Stimulated activated CD8-positive, alpha-beta memory T cell treated with anti-CD3 and anti-CD28 coated beads, Interleukin-4, amount 100 ng/mL, for 1 hour (primary cell): ENCODE data around the gene ME3.
"Not testable (repeated sequence)": the region's sequence is repeated elsewhere in the genome, so short reads cannot be mapped to it uniquely, and the experiment has no call there.

ENCODE experiments used
- DNase-seq, 2 donors: peaks; one replicate each; pipeline ENCODE4 v3.0.0-alpha.2; 2020; ENCODE audit warnings: low read depth in 2 of 2, low spot score in 1 of 2

The ME3 gene

GRCh38 chr11:86623736-86624135 lies 48.7 kb downstream of the ME3 start:
- DNase-seq = no peak

GRCh38 chr11:86623041-86623621 lies 49.3 kb downstream of the ME3 start:
- DNase-seq = no peak

GRCh38 chr11:86621854-86622253 lies 50.6 kb downstream of the ME3 start:
- DNase-seq = no peak

GRCh38 chr11:86620891-86621521 lies 51.4 kb downstream of the ME3 start:
- no peak for DNase-seq

GRCh38 chr11:86619428-86619827 lies 53.0 kb downstream of the ME3 start:
- DNase-seq = not testable (repeated sequence)

- no peak for DNase-seq
Observed at GRCh38 chr11:86617502-86617901, 54.9 kb downstream of the ME3 start.

GRCh38 chr11:86615487-86615886 lies 56.9 kb downstream of the ME3 start:
- DNase-seq = no peak

GRCh38 chr11:86610559-86611341 lies 61.7 kb downstream of the ME3 start:
- no peak for DNase-seq

GRCh38 chr11:86608251-86608799 lies 64.1 kb downstream of the ME3 start:
- no peak for DNase-seq

GRCh38 chr11:86606836-86607481 lies 65.5 kb downstream of the ME3 start:
- no peak for DNase-seq

- DNase-seq = no peak
Observed at GRCh38 chr11:86606270-86606835, 66.1 kb downstream of the ME3 start.

- DNase-seq = no peak
Observed at GRCh38 chr11:86596861-86597586, 75.4 kb downstream of the ME3 start.

- DNase-seq = no peak
Observed at GRCh38 chr11:86595955-86596354, 76.5 kb downstream of the ME3 start.

- DNase-seq = no peak
Observed at GRCh38 chr11:86595451-86595850, 77.0 kb downstream of the ME3 start.

- DNase-seq = no peak
Observed at GRCh38 chr11:86594746-86595145, 77.7 kb downstream of the ME3 start.

GRCh38 chr11:86593833-86594232 lies 78.6 kb downstream of the ME3 start:
- no peak for DNase-seq

GRCh38 chr11:86592659-86593451 lies 79.6 kb downstream of the ME3 start:
- DNase-seq = peak; percentile 28 to 43

GRCh38 chr11:86592047-86592591 lies 80.3 kb downstream of the ME3 start:
- DNase-seq = no peak

- no peak for DNase-seq
Observed at GRCh38 chr11:86591631-86592030, 80.8 kb downstream of the ME3 start.
